Measurements from ENCODE around the gene FAM3A. TPM values are rescaled to one million over a fixed set of nuclear protein-coding genes. Genes with fewer than 3 reads are reported as not detected.

Gene FAM3A
- total and polyA plus RNA-seq, 12 donors = 13.5 to 115 (median 55.6) TPM

GRCh38 chrX:154534526-154535322 is 18.7 kb upstream of the FAM3A start:
- intact Hi-C loops (cut with DNase I) = loop anchor here in 1 of 2 donors (5.0 kb wide), 1 partner anchor 137 kb away; the partner anchor contains the start of gene RPL10
- H3K27me3 ChIP-seq = no peaks in the 10 kb centered on the region
- no peaks in the 10 kb centered on the region for H3K9me3 ChIP-seq (replicated peaks in 1 of 3)
- DNase-seq = peak; percentile 89 to 93 (median 91)
- H3K4me3 ChIP-seq = no peak overlapping the region
- peak overlapping the region in 2 of 5 donors; percentile 27 to 56 for H3K27ac ChIP-seq
- peak in 1 of 2 donors; percentile 8 for TF ChIP-seq POLR2A (IDR thresholded peaks at IDR 0.05)
- TF ChIP-seq, protein P1, sequence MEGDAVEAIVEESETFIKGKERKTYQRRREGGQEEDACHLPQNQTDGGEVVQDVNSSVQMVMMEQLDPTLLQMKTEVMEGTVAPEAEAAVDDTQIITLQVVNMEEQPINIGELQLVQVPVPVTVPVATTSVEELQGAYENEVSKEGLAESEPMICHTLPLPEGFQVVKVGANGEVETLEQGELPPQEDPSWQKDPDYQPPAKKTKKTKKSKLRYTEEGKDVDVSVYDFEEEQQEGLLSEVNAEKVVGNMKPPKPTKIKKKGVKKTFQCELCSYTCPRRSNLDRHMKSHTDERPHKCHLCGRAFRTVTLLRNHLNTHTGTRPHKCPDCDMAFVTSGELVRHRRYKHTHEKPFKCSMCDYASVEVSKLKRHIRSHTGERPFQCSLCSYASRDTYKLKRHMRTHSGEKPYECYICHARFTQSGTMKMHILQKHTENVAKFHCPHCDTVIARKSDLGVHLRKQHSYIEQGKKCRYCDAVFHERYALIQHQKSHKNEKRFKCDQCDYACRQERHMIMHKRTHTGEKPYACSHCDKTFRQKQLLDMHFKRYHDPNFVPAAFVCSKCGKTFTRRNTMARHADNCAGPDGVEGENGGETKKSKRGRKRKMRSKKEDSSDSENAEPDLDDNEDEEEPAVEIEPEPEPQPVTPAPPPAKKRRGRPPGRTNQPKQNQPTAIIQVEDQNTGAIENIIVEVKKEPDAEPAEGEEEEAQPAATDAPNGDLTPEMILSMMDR (IDR thresholded peaks at IDR 0.05) = peak; percentile 99 to 100 (median 100)
- peaks cover 0 to 24% of the 10 kb centered on the region in 2 donors for H3K36me3 ChIP-seq (replicated peaks in 1 of 2)
- WGBS, 4 donors = 20 to 48% (median 24%) methylated on average over 5 to 34 of the region's 34 CpGs
- H3K4me1 ChIP-seq (replicated peaks in 1 of 2) = peaks cover 0 to 8% of the 10 kb centered on the region in 2 donors

DNA sequence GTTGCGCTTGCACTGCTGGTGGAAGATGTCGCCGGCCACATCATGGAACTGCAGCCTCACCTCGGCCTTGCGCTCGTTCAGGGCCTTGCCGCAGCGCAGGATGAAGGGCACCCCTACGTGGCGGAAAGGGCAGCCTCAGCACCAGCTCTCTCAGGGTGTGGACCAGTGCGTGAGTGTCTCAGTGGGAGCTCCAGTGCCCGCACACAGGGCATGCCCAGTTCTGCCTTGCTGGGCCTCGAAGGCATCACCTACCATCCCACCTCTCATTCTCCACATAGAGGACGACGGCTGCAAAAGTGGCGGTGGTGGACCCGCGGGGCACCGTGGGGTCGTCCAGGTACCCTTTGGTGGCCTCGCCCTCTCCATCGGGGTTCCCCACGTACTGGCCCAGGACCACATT is 16.7 kb upstream of the FAM3A start:
- 86 to 100% (median 88%) methylated on average over 2 to 23 of the region's 23 CpGs for WGBS, 4 donors
- Histone ChIP-seq H3K27me3 (no peaks in the 10 kb centered on the region), H3K27ac (no peak overlapping the region), H3K4me1 (replicated peaks in 1 of 2) (peaks cover 0 to 8% of the 10 kb centered on the region in 2 donors), H3K9me3 (replicated peaks in 1 of 3) (no peaks in the 10 kb centered on the region), H3K4me3 (no peak overlapping the region), H3K36me3 (replicated peaks in 1 of 2) (peaks cover 0 to 24% of the 10 kb centered on the region in 2 donors)
- no peak for DNase-seq
- no peak for TF ChIP-seq POLR2A (IDR thresholded peaks at IDR 0.05)
- TF ChIP-seq, protein P1 (IDR thresholded peaks at IDR 0.05) = no peak
- intact Hi-C loops (cut with DNase I) = loop anchor here in 1 of 2 donors (5.0 kb wide), 1 partner anchor 135 kb away; the partner anchor contains the start of gene RPL10

DNA sequence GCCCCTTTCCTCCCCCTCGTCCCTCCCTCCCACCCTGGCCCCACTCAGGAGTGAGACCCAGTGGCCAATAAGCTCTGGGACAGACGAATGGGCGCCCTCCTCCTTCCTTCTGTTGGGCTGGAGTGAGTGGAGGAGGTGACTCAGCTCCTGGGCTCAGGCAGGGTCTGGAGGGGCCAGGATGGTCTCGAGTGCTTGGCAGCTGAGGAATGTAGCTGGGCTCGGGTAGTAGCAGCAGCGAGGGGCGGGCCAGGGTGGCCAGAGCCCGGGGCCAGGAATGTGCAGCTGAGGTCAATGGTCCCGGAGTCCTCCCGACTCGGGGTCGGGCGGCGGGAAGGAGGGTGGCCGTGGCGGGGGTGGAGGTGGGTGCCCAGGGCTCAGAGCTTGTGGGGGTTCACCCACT is 15.6 kb upstream of the FAM3A start:
- Histone ChIP-seq H3K9me3 (replicated peaks in 1 of 3) (no peaks in the 10 kb centered on the region), H3K4me1 (replicated peaks in 1 of 2) (peaks cover 3 to 8% of the 10 kb centered on the region in 2 donors), H3K36me3 (replicated peaks in 1 of 2) (peaks cover 0 to 24% of the 10 kb centered on the region in 2 donors), H3K27ac (no peak overlapping the region), H3K4me3 (no peak overlapping the region), H3K27me3 (no peaks in the 10 kb centered on the region)
- 70 to 86% (median 74%) methylated on average over 14 to 16 of the region's 16 CpGs; no CpG with 5 or more reads in 1 of the 4 donors for WGBS, 4 donors
- intact Hi-C loops (cut with DNase I) = loop anchor here in 1 of 2 donors (5.0 kb wide), 1 partner anchor 134 kb away; the partner anchor contains the start of gene RPL10
- no peak for TF ChIP-seq POLR2A (IDR thresholded peaks at IDR 0.05)
- TF ChIP-seq, protein P1 (IDR thresholded peaks at IDR 0.05) = no peak
- DNase-seq = no peak

DNA sequence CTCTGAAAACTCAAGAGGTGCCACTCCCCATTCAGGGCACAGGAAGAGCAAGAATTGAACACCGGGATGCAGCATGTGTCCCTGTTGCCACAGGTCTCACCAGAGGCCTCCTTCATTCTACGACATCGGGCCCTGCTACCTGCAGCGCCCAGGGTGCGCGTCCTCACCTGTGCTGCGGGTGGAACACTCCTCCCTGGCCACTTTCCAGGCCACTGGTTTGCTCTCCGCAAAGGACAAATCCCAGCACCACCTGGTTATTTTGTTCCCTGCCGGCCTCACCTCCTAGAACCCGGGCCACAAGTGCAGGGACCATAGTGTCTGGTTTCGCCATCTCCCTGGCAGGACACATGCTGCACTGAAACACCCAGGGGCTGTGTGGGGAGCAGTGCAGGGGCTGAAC is 14.3 kb upstream of the FAM3A start:
- H3K4me3 ChIP-seq = no peak overlapping the region
- 86 to 88% (median 88%) methylated on average over 10 to 11 of the region's 11 CpGs; no CpG with 5 or more reads in 1 of the 4 donors for WGBS, 4 donors
- no peak for DNase-seq
- TF ChIP-seq, protein P1 (IDR thresholded peaks at IDR 0.05) = no peak
- no peak for TF ChIP-seq POLR2A (IDR thresholded peaks at IDR 0.05)
- no peaks in the 10 kb centered on the region for H3K27me3 ChIP-seq
- no peaks in the 10 kb centered on the region for H3K9me3 ChIP-seq (replicated peaks in 1 of 3)
- intact Hi-C loops (cut with DNase I) = loop anchor here in 1 of 2 donors (5.0 kb wide), 1 partner anchor 133 kb away; the partner anchor contains the start of gene RPL10
- H3K36me3 ChIP-seq (replicated peaks in 1 of 2) = peaks cover 0 to 24% of the 10 kb centered on the region in 2 donors
- H3K4me1 ChIP-seq (replicated peaks in 1 of 2) = peaks cover 3 to 8% of the 10 kb centered on the region in 2 donors
- H3K27ac ChIP-seq = no peak overlapping the region
